GM12874 (cell line): ENCODE measurements around the gene NAGLU.

Experiments
- TF ChIP-seq, protein P1 (sequence below): IDR thresholded peaks from 2 replicates; pipeline ENCODE4 v1.5.1; 2011; ENCODE audit warnings: low read depth, mild to moderate bottlenecking, control low read depth, low read length, moderate library complexity; ENCODE audit not compliant: insufficient read depth

NAGLU gene

DNA sequence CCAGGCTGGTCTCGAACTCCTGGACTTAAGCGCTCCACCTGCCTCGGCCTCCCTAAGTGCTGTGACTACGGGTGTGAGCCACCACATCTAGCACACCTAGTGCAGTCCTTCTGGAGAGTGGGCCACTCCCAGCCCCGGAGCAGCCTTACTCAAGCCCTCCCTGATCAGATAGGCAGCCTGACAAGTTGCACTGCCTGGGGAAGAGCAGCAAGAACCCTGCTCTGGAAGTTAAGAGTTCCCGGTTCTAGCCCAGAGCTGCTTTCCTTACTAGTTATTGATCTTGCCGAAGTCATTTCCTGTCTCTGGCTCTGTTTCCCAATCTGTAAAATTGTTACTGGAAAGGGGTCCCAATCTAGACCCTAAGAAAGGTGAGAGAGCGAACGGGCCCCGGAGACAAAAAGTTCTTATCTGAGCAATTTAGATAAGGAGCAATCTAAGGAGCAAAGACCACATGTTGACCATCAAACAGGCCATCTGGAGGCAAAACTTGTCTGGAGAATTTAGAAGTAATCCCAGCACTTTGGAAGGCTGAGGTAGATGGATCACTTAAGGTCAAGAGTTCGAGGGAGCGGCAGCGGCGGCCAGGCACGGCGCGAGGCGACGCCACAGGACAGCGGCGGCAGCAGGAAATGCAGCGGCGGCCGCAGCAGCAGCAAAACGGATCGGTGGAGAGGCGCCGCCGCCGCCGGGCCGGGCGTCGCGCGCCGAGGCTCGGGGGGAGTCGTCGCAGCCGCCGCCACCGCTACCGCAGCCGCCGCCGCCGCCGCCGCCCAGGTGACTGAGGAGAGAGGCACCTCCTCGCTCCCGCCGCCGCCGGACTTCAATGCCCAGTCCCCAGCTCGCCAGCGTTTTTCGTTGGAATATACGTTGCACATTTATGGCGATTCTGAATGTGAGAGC is 4.3 kb upstream of the NAGLU start:
- TF ChIP-seq, protein P1, sequence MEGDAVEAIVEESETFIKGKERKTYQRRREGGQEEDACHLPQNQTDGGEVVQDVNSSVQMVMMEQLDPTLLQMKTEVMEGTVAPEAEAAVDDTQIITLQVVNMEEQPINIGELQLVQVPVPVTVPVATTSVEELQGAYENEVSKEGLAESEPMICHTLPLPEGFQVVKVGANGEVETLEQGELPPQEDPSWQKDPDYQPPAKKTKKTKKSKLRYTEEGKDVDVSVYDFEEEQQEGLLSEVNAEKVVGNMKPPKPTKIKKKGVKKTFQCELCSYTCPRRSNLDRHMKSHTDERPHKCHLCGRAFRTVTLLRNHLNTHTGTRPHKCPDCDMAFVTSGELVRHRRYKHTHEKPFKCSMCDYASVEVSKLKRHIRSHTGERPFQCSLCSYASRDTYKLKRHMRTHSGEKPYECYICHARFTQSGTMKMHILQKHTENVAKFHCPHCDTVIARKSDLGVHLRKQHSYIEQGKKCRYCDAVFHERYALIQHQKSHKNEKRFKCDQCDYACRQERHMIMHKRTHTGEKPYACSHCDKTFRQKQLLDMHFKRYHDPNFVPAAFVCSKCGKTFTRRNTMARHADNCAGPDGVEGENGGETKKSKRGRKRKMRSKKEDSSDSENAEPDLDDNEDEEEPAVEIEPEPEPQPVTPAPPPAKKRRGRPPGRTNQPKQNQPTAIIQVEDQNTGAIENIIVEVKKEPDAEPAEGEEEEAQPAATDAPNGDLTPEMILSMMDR = peak; percentile 57

DNA sequence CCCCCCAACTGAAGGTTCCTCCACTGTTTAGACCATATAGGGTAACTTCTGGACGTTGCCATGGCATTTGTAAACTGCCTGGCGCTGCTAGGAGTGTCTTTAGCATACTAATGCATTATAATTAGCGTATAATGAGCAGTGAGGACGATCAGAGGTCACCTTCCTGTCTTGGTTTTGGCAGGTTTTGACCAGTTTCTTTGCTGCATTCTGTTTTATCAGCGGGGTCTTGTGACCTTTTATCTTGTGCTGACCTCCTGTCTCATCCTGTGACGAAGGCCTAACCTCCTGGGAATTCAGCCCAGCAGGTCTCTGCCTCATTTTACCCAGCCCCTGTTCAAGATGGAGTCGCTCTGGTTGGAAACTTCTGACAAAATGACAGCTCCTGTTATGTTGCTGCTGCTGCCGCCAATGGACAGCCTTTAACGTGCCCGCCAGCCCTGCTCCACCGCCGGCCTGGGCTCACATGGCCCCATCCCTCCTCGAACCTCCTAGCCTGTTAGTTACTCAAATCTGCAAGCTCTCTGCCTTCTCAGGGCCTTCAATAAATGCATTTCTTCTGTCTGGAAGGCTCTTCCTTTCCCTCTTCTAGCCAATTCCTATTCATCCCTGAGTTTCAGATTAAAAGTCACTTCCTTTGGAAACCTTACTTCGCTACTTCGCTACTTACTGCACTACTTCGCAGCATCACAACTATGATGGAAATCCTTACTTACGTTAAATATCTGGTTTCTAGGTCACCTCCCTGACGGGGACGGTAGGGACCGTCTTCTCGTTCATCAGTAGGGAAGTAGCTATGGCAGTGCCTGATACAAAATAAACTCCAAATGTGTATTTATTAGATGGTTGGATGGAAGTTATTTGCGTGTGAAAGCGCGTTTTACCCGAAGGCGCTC is 640 bp upstream of the NAGLU start:
- TF ChIP-seq, protein P1 = no peak

DNA sequence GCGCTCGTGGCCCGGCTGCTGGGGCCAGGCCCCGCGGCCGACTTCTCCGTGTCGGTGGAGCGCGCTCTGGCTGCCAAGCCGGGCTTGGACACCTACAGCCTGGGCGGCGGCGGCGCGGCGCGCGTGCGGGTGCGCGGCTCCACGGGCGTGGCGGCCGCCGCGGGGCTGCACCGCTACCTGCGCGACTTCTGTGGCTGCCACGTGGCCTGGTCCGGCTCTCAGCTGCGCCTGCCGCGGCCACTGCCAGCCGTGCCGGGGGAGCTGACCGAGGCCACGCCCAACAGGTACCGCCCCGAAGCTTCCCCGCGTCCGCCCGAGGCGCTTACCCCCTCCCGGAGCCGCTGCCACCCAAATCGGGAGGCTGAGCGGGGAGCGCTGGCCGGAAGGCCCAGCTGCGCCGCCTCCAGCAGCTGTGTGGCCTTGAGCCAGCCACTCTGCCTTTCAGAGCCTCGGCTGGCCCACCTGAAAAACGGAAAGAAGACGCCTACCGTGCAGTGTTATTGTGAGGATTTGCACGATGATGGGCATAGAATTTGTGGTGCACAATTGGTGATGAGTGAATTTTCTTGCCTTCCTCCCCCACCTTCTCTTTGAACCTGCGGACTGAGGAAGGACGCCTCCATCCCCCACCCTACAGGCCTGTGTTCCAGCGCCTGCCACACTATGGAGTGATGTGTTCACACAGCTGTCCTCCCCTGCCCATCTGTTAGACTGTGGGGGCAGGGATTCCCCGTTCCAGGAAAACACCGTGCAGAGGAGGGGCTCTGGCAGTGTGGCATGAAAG is 523 bp downstream of the NAGLU start:
- TF ChIP-seq, protein P1 = no peak

DNA sequence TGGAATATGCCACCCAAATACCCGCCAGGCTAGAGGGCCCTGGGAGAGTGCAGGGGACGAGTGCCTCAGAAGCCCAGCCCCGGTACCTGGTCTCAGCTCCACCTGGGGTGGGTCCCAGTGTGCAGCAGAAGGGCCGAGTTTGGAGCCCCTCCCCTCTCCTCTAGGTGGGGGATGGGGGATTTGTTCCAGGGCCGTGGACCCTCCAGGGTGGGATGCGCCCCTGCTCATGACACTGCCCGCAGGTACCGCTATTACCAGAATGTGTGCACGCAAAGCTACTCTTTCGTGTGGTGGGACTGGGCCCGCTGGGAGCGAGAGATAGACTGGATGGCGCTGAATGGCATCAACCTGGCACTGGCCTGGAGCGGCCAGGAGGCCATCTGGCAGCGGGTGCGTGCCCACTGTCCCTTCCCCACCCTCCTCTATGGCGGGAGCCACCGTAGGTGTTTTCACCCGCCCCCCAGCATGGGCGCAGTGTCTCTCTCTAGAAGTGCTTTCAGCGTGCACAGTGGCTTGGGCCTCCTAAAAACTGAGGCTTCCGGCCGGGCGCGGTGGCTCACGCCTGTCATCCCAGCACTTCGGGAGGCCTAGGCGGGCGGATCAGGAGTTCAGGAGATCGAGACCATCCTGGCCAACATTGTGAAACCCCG is 1.2 kb downstream of the NAGLU start:
- TF ChIP-seq, protein P1 = no peak

DNA sequence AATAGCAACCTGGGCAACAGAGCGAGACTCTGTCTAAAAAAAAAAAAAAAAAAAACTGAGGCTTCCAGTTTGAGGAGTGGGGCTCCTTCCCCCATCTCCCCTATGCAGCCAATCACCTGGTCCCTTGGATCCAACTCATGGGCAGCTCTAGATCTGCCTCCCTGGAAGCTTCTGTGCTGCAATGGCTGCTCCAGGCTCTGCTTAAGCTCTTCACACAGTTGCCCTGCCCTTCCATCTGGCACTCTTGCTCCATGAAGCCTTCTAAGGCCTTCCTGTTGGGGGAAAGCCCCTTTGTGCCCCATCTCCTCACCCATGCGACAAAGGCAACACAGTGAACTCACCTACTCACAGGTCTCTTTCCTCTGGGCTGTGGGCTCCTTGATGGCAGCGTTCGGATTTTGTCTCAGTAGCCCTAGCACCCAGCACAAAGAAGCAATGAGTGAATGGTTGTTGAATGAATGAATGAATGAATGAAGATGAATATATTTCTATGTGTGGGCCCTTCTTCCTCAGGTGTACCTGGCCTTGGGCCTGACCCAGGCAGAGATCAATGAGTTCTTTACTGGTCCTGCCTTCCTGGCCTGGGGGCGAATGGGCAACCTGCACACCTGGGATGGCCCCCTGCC is 1.9 kb downstream of the NAGLU start:
- TF ChIP-seq, protein P1 = no peak

DNA sequence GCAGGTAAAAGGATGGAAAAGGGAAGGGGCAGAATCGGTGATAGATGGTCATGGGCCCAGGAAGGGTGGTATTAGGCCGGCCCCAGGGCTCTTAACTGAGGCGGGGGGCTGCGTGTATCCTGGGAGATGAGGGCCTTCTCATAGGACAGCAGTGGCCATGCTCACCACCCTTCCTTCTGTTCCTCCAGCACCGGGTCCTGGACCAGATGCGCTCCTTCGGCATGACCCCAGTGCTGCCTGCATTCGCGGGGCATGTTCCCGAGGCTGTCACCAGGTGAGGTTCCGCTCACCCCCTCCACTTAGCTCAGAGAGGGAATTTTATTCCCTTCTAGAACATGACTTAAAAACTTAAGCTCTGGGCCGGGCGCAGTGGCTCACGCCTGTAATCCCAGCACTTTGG is 2.4 kb downstream of the NAGLU start:
- TF ChIP-seq, protein P1 = no peak
